HG02763 (cell line): ENCODE results near the gene GALNT15.

Source experiments
- ATAC-seq: cut with Tn5 transposase; IDR thresholded peaks from one replicate; pipeline ENCODE4 v1.9.1; 2021; ENCODE audit warnings: mild to moderate bottlenecking, moderate library complexity; ENCODE audit not compliant: unreplicated experiment

The GALNT15 gene

DNA sequence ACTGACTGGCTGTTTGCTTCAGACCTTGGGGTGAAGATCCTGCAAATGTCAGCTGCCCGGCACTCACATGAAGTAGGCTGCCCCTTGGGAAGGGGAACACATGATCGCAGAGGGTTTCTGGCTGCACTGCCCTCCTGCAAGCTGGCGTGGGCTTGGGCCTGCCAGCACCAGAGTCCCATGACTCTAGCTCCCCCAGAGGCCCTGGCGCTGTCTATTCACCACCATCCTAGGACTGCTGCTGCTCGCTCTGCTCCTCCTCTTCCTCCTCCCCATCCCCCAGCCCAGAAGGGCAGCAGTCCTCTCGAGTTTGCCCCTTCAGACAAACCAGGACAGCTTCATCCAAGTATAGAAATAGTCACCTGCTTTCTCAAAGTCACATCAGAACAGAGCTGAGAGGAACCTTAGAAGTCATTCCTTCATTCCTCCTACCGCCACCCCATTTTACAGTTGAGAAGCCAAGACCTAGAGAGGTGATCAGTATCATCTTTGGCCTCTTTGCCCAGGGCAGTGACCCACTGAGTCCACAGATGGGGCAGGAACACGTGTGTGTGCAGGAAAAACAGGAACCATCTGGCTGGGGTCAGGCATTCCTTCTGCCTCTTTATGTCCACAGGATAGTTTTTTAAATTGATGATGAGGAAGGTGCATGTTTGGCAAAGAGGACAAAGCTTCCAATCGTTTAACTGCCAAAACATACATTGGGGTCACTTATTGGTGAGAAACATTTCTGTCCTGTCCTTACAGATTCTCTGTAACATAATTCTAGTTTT lies 77.0 kb downstream of the GALNT15 start:
- ATAC-seq, result no peak

DNA sequence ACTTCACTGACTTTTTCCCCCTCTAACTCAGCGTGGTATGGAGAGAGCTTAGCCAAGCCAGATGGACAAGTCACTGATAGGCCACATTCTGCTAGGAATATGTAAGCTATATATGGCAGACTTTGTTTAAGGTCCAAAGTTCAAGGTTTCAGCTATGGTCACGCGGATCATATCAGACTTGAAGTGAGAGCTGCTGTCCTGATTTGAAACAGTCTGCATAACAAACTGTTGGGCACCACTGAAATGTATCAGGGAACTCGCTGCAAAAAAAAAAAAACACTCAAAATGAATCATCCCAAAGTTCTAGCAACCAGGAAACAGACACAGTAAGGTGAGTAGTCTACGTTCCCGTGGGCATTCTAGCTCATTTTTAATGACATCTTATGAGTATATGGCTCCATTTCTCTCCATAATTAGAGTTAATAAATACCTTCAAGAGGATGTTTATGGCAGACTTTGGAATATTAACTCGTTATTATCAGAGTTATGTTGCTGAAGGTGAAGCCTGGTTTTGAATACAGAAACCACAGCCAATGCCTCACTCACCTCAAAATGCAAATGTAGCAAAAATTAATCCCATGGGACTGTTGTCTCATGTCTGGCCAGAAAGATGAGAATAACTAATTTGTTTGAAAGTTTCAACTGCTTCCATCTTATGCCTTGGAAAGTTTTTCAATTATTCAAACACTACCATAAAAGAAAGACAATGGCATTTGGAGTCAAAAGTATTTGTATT lies 77.9 kb downstream of the GALNT15 start:
- peak; percentile 35 for ATAC-seq

DNA sequence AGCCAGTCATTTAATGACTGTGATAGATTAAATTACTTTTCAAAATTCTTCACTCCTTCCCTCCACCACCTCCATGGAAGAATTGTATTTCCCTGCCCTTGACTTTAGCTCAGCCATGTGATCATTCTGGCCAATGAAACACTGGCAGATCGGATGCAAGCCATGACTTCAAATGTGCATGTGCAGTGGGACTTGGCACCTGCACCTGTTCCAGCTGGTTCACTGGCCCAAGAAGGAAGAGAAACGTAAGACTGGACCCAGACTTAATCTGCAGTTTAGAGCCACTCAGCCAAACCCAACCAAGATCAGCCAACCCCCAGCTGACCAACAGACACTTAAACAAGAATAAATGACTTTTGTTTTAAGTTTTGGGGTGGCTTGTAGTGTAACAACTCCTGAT lies 78.5 kb downstream of the GALNT15 start:
- ATAC-seq, result no peak

DNA sequence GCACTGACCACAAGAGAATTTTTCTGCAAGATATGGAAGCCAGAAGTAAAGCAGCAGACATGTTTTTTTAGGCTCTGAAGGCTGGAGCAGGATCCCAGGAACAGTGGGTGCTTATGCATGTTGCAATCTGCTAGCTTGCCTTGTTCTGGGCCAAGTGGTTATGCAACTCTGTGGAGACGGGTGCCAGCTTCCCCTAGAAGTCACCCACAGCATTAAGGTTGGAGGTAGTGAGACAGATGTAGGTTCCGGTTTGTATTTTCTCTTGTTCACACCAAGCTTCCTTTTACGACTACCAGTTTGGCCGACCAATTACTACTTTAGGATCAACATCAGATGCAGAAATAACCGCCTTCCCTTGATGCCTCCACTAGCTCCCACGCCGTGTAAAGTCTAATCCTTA lies 79.1 kb downstream of the GALNT15 start:
- ATAC-seq, result no peak

DNA sequence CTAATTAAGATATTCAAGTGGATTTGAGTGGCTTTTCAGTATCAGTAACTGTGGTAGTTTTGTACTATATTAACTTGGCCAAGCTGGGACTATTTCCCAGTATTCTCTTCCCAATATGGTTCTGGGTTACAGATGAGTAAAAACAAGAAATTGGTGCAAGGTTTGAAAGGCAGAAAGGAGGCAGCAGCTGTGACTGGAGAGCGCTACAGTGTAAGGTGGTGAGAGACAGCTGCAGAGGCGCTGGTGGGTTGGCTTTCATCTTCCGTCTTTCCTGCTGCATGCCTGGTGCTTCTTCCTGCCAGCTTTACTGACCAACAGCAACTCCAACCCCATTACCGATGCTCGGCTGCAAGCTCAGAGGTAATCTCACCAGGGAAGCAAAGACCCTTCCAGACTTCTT lies 80.4 kb downstream of the GALNT15 start:
- ATAC-seq, result no peak

DNA sequence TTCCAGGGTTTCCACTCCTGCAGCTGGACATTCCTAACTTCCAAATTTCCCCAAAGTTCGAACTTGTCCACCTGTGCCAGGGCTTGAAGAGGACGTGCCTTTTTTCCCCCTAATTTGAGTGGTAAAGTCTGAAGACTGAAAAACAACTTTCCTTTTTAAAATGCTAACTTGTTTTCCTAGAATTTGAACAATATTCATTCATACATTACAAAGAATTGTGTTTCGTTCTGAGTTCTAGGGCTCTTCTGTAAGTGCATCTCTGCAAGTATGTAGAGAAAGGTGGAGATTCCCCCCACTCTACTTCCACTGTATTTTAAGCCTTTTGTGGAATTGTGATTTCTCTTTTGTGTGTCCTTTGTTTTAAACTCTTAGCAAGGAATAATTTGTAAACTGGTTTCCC lies 80.8 kb downstream of the GALNT15 start:
- ATAC-seq, result no peak

DNA sequence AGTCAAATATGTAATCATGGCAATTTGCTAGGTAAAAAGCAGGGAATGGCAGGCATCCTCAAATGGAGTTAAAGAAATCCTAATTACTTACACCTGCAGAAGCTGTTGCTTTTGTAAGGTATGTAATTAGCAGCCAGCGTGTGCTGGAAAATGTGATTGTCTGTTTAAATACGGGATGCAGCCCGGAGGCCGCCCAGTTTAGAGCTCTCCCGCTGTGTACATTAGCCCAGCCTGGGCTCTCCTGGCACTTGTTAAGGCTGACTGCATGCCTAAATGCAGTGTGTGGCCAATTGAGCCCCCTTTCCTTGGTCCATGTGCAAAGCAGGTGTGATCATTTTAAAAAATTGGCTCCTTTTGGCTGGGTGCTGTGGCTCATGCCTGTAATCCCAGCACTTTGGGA lies 81.2 kb downstream of the GALNT15 start:
- no peak for ATAC-seq

DNA sequence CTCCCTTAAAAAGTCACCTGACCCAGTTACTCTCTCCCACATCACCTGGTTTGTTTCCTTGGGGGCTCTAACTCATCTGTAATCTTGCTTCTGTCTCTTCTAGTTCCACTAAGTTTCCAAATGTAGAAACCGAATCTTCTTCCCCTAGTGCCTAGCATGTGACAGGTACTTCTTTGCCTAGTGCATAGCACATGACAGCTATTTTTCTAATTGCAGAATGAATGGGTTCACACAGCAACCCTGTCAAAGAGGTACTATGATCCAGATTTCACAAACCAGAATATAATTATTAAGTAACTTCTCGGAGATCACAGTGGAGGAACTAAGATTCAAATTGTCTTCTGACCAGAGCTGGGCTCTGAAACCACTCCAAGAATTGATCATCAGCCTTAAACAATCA lies 82.8 kb downstream of the GALNT15 start:
- ATAC-seq, result no peak

DNA sequence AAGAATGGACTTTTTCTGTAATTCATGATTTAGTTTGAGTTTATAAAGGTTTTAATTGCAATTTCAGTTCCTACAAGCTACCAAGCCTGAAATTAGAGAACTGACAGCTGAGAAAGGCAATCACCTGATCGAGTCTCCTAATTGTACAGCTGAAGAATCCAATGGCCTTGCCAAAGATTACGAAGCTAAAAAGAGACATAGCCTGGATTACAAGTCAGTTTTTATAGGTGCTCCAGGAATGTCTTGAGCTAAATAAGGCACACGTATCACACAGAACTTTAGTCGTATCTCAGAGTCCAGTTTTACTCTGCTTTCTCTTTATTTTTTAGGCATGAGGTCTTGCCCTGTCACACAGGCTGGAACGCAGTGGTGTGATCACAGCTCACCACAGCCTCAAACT lies 83.7 kb downstream of the GALNT15 start:
- no peak for ATAC-seq

DNA sequence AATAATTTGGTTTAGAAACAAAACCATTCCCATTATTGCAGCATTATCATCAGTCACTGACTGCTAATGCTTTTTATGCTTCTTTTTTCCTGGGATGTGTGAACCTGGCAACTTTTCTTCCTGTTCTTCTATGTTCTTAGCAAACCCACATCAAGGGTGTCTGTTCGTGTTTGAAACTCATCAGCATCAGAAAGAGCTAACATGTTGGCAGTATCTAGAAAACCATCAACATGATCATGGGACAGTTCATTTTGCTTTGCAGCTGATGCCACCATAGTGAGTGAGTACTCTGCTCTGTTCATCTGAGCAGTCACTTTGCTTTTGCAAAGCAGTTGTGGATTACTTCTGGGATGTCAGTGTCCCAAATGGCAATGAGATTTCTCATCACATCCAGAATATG lies 84.4 kb downstream of the GALNT15 start:
- ATAC-seq, result no peak

DNA sequence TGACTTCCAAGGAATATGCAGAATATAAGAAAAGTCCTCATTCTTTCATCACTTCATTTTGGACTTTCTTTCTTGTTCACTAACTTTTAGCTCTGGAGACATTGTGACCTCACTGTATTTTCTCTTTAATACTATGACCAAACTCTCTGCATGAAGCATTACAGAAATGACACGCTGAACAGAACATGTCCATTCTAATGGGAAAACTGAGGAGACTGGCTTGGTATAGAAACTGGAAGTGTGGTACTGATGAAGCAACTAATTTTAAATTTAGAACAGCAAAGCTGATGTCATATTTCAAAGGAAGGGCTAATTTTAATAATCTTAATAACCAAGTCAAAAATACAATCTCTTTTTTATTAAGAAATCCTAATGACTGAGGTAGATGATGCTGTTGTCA lies 85.6 kb downstream of the GALNT15 start:
- ATAC-seq, result no peak

DNA sequence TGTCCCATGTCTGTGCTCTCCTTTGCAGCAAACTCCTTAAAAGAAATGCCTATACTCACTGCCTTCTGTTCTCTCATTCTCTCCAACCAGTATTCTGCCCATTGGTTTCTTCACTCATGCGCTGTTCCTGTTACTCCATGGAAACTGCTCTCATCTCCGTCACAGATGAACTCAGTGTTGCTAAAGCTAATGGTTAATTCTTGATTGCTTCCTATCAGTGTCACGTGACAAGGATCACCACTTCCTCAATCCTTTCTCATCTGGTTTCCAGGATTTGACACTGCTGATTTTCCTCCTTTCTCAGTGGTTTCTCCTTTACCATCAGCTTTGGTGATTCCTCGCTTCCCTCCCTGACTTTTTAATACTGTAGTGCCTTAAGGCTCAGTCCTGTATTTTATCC lies 87.7 kb downstream of the GALNT15 start:
- ATAC-seq, result no peak

DNA sequence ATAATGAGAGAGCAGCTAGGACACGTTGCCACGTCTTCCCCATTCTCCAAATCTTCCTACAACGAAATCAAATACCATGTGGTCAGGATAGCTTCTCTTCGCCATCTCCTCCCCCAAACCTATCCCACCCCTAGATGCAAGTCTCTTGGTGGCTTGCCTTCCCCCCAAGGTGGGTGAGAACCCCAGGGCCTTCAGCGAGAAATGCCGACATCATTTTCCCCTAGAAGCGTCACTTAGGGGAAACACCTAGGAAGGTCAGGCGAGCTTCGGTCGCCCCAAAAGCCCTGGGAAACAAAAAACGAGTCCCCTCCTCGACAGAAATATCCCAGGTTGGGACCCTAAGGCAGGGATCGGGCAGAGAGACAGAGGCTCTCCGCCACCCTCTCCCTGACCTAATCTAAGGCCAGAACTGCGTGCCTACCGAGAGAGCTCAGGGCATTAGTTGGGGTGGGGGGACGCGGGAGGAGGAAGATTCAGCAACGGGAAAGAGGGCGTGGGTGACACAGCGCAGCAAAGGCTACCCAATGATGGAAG lies 89.8 kb downstream of the GALNT15 start:
- ATAC-seq, result no peak

DNA sequence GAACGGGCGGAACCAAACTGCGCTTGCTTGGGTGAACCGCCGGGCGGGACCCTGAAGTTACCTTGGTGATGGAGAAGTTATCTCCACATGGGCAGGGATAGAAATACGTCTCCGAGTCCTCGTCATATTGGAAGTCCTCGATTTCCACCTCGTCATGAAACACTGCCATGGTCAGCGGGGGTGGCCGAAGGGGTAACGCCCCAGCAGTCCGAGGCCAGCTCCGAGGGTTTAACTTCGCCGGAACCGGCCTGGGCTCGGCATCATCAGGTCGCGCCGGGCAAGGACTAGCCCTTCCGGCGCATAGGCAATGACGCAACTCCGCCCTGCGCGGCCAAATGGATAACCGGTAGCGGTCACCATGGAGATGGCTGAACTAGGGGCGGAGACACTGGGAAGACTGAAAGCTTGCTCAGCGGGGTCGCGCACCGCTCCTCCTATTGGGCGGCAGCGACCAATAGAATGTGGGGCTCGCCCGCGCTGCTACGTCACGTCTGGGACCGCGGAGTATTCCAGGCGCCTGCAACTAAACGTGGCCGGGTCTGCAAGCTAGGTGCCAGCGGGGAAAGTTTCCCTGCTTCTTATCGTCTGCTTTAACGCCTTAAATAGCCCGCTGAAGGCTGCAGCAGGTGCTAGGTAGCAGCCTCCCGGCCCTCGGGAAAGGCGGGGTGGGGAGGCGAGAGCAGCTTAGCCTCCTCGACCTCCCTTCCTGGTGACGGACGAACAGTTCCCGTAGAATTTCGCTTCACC lies 90.4 kb downstream of the GALNT15 start, which contains the start of the genes DPH3 and OXNAD1:
Gene DPH3 (minus strand): TSS at position 236 of the 747 bp plus-strand sequence. CDS start 67 bp downstream, at position 169.
Gene OXNAD1 (plus strand): TSS at position 505 of the 747 bp plus-strand sequence. CDS start 5,741 bp downstream, outside the sequence.
- ATAC-seq, result peak; percentile 99

DNA sequence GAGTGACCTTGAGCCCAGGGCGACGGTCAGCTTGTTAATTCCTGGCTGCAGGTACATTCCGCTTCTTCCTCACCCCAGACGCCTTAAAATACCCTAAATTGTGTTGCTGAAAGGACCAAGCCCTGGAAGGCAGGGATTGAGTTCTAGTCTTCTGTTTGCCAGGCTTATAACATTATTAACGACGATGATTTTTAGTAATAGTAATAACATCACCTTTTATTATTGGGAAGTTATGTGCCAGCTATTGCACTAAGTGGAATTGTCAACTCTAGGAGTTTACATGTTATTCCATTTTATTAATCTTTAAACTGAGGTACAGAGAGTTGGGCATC lies 90.9 kb downstream of the GALNT15 start:
- no peak for ATAC-seq

DNA sequence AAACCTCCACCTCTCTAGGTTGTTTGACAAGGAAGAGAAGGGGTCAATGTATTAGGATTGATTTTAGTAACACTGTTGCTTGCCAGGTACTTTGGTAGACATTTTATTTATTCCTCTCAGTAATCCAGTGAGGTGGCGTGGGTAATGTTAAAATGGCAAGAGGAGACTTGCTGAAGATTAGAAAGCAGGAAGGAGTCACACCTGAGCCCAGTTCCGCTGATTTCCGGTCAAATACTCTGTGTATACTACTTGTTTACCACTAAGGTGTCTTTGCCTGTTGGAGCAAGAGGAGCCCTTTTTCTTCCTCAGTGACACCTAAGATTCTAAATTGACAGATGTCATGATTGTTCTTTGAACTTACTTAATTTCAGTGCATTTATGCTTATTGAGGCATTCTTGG lies 92.2 kb downstream of the GALNT15 start:
- no peak for ATAC-seq

DNA sequence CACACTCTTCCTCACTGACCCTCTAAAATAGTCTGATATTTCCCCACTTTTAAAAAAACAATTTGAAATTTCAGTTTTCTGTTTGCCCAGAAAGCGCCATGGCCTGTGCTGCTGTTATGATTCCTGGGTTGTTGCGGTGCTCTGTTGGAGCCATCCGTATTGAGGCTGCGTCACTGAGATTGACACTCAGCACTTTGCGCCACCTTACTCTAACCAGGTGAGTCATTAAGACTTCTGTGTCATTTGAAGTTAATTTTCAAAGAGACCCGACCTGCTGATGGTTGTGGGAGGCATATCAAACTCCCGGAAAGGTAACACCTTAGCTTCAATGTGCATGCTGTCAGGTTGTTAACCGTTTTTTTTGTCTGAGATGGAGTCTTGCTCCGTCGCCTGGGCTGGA lies 96.4 kb downstream of the GALNT15 start:
- ATAC-seq, result no peak

DNA sequence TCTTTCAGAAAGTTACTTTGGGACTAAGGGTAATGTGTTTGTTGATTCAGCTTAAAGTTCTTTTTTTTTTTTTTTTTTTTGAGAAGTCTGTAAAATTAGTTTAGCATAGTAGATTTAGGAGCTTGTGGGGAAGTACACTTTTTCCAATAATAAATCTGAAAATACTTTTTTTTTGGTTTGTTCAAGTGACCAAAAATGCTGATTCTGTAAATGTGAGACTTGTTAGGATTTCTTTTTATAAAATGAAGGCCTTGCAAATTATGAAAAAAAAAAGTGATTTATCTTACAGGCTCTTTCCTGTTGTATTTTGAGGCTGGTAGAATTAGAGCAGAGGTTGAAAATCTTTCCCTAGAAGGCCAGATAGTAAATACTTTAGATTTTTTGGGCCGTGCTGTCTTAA lies 98.1 kb downstream of the GALNT15 start:
- ATAC-seq, result no peak

DNA sequence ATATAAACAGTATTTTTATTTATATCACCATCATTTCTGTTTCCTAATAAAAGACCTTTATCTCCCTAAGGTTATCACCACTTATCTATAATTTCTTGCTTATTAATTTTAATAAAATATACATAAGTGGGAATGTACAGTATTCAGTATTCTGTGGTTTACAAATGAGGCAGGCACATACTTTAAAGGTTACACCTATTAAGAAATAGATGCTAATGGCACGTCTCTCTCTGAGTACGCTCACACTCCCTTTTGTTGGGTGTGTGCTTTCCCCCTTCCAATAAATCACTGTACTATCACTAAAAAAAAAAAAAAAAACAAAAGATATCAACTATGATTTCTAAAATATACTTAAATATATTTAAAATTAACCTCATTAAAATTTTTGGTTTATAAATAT lies 99.4 kb downstream of the GALNT15 start:
- ATAC-seq, result no peak

DNA sequence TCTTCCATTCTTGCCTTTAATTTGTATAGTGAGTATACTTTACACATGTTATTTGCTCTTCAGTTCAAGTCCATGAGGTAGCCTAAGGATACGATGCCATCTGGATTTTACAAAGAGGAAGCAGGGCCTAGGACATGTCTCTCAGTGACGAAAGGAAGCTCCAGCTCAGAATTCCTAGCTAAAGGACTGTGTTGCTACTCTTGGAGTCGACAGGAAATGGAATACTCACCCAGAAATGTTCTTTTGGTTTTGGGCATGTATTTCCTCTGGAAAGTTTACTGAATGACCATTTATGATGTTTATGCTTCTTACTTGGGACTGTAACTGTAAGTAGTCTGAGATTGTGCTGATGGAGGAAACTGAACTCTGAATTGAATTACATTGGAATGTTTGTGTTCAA lies 103.0 kb downstream of the GALNT15 start:
- ATAC-seq, result no peak

DNA sequence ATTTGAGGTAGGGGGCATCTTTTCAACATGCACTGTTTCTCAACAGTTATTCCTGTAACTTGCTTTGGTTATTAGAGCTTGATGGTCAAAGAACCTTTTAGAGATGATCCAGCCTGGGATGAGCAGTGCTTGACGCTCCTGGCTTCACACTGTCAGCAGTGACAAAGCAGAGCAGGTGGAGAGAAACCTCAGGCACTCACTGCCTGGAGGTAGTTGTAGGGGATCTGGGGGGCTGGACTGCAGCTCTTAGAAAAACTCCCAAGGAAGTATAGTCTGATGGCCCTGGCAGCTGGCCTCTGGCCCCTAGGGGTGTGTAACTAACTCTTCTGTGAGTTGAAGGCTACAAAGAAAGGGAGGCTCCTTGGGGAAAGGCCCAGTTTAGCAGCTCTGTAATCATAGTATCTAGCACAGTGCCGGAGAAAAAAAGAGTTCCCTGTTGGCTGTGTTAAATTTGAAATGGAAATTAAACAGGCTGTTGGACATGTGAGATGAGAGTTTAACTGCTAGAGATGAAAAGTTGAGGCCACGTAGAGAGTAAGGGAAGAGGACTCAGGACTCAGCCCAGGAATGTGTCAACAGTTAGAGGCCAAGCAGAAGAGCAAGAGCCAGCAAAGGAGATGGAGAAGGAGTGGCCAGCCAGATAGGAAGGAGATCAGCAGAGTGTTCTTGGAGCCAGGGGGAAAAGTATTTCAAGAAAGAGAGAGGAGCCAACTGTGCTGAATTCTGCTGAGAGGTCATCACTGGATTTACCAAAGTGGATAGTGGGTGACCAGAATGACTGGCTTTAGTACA lies 104.7 kb downstream of the GALNT15 start:
- no peak for ATAC-seq
